ENCODE results near the gene ZSWIM3.
"Not testable (repeated sequence)": the region's sequence is repeated elsewhere in the genome, so short reads cannot be mapped to it uniquely, and the experiment has no call there.

Gene ZSWIM3

GRCh38 chr20:45861221-45862075, 4.0 kb downstream of the ZSWIM3 start:
- DNase-seq: no peak

- no peak for DNase-seq
Observed at GRCh38 chr20:45863543-45864470, 6.4 kb downstream of the ZSWIM3 start.

- no peak for DNase-seq
Observed at GRCh38 chr20:45866454-45866853, 9.0 kb downstream of the ZSWIM3 start.

GRCh38 chr20:45867136-45867818, 9.9 kb downstream of the ZSWIM3 start:
- no peak for DNase-seq

- DNase-seq: no peak
Observed at GRCh38 chr20:45867819-45868176, 10.4 kb downstream of the ZSWIM3 start.

- no peak for DNase-seq
Observed at GRCh38 chr20:45872626-45873025, 15.2 kb downstream of the ZSWIM3 start.

GRCh38 chr20:45873409-45874103, 16.1 kb downstream of the ZSWIM3 start:
- DNase-seq: no peak

- not testable (repeated sequence) for DNase-seq
Observed at GRCh38 chr20:45874104-45874481, 16.7 kb downstream of the ZSWIM3 start.

GRCh38 chr20:45874576-45874975, 17.2 kb downstream of the ZSWIM3 start:
- DNase-seq: no peak

GRCh38 chr20:45878076-45878761, 20.8 kb downstream of the ZSWIM3 start:
- DNase-seq: no peak

GRCh38 chr20:45880988-45881788, 23.8 kb downstream of the ZSWIM3 start, which contains the start of gene ZSWIM1:
Gene ZSWIM1 (plus strand): TSS chr20:45881227. CDS start chr20:45882593, 1,366 bp downstream.
- peak; percentile 99 for DNase-seq

- DNase-seq: no peak
Observed at GRCh38 chr20:45882469-45883099, 25.2 kb downstream of the ZSWIM3 start.

- DNase-seq: no peak
Observed at GRCh38 chr20:45883100-45883469, 25.7 kb downstream of the ZSWIM3 start.

- no peak for DNase-seq
Observed at GRCh38 chr20:45886590-45887345, 29.4 kb downstream of the ZSWIM3 start.

- DNase-seq: no peak
Observed at GRCh38 chr20:45887346-45887715, 29.9 kb downstream of the ZSWIM3 start, which contains the start of gene SPATA25. Gene SPATA25 (minus strand): TSS chr20:45887622. CDS start chr20:45887590, 32 bp downstream.

- no peak for DNase-seq
Observed at GRCh38 chr20:45888681-45889080, 31.3 kb downstream of the ZSWIM3 start.

GRCh38 chr20:45890077-45890984, 32.9 kb downstream of the ZSWIM3 start:
- DNase-seq: peak; percentile 44

All from activated CD4-positive, alpha-beta T cell treated with anti-CD3 and anti-CD28 coated beads, Interleukin-2, amount 50 U/mL, for 1 hour (primary cell).